ENCODE results near the gene ATP8B3. TPM values are rescaled to one million over a fixed set of nuclear protein-coding genes. Genes with fewer than 3 reads are reported as not detected.

ATP8B3 gene
- total and polyA plus RNA-seq, 10 of the 15 experiments (the other 5 are each of a cell fraction or from before 2014, with no cell fraction given) = 0.13 to 1.7 (median 0.52) TPM

DNA sequence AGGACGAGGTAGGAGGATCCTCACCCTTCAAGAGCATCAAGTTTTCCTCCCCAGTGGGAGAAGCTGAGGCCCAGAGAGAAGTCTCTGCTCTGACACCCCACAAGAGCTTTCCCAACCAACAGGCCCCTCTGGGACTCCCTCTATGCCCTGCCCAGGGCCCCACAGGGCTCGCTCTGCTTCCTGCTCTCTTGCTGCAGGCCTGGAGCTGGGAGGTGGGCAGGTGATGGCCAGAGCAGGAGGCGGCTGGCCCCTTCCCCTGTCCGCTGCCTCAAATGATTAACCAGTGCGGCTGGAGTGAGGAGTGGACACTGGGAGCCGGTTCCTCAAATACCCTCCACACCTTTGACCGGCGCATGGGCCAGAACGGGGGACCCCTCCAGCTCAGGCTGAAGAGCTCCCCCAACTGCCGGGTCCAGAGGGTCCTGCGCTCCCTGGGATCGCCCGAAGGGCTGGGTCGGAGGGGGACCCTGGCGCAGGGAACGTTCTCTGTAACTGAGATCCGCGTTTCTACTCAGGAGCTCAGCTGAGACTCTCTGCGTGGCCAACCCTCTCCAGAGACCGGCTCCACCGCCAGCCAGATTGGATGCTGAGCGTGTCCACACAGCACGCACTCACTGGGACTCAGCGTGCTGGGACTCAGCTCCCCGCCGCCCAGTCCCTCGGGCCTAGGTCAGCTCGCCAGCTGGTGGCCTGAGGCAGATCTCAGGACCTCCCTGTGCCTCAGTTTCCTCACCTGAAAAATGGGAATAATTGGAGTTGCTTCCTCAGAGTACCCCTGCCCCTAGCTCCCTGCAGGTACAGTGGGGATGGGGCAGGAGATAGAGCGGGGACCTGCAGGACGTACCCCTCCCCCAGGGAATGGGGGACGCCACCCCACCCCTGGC, 65.4 kb downstream of the ATP8B3 start (continued):
- no peak for TF ChIP-seq BCL11A (IDR thresholded peaks at IDR 0.05; ENCODE audit: low read depth, low read length)
- TF ChIP-seq CREB1 (IDR thresholded peaks at IDR 0.05; ENCODE audit: low read depth) = no peak
- no peak for TF ChIP-seq RAD21 (IDR thresholded peaks at IDR 0.05; ENCODE audit: insufficient read depth, low read depth, low read length)

- Histone ChIP-seq H3K4me2 (ENCODE audit: control insufficient read depth, insufficient read depth) (no peak overlapping the region), H3K9me3 (replicated peaks; ENCODE audit: control insufficient read depth, insufficient read depth, low read length) (no peaks in the 10 kb centered on the region), H4K20me1 (ENCODE audit: control insufficient read depth, insufficient read depth) (no peaks in the 10 kb centered on the region), H3K36me3 (ENCODE audit: control insufficient read depth in 2 of 2, insufficient read depth in 2 of 2, low read length in 1 of 2) (no peaks in the 10 kb centered on the region), H3K27me3 (replicated peaks in 1 of 2; ENCODE audit: control insufficient read depth in 2 of 2, insufficient read depth in 2 of 2, low read length in 1 of 2) (peaks cover 9 to 21% of the 10 kb centered on the region in 2 experiments), H3K4me3 (no peak overlapping the region), H2AFZ (ENCODE audit: control insufficient read depth, low read depth, low read length) (no peak overlapping the region), H3K27ac (ENCODE audit: control insufficient read depth, insufficient read depth) (no peak overlapping the region), H3K4me1 (ENCODE audit: control insufficient read depth, insufficient read depth, low read length) (peaks cover 12% of the 10 kb centered on the region), H3K9ac (ENCODE audit: control insufficient read depth, insufficient read depth, low read length) (no peak overlapping the region), H3K79me2 (ENCODE audit: control insufficient read depth, insufficient read depth, low read length) (no peaks in the 10 kb centered on the region)
- in situ Hi-C loops (cut with MboI) (no loop called here), intact Hi-C loops (cut with micrococcal nuclease; ENCODE audit: unreplicated experiment) (no loop called here)
- BruUV-seq (replicated peaks) = no TSS peak
- RAD21 ChIA-PET (ENCODE audit: unreplicated experiment) = no interaction called here
- POLR2A ChIA-PET = no interaction called here
- WGBS (ENCODE audit: insufficient coverage, insufficient replicate concordance, low lambda C conversion rate, missing lambda C conversion rate) = 21% methylated on average over 12 of the region's 14 CpGs
- FAIRE-seq (no peak), ATAC-seq (no peak), DNase-seq (ENCODE audit: low read depth, low spot score) (no peak)
- CTCF ChIA-PET = no interaction called here
- SMC1A ChIA-PET (ENCODE audit: uncharacterized antibody, unreplicated experiment) = no interaction called here
- TF ChIP-seq, protein P1, sequence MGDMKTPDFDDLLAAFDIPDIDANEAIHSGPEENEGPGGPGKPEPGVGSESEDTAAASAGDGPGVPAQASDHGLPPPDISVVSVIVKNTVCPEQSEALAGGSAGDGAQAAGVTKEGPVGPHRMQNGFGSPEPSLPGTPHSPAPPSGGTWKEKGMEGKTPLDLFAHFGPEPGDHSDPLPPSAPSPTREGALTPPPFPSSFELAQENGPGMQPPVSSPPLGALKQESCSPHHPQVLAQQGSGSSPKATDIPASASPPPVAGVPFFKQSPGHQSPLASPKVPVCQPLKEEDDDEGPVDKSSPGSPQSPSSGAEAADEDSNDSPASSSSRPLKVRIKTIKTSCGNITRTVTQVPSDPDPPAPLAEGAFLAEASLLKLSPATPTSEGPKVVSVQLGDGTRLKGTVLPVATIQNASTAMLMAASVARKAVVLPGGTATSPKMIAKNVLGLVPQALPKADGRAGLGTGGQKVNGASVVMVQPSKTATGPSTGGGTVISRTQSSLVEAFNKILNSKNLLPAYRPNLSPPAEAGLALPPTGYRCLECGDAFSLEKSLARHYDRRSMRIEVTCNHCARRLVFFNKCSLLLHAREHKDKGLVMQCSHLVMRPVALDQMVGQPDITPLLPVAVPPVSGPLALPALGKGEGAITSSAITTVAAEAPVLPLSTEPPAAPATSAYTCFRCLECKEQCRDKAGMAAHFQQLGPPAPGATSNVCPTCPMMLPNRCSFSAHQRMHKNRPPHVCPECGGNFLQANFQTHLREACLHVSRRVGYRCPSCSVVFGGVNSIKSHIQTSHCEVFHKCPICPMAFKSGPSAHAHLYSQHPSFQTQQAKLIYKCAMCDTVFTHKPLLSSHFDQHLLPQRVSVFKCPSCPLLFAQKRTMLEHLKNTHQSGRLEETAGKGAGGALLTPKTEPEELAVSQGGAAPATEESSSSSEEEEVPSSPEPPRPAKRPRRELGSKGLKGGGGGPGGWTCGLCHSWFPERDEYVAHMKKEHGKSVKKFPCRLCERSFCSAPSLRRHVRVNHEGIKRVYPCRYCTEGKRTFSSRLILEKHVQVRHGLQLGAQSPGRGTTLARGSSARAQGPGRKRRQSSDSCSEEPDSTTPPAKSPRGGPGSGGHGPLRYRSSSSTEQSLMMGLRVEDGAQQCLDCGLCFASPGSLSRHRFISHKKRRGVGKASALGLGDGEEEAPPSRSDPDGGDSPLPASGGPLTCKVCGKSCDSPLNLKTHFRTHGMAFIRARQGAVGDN (IDR thresholded peaks at IDR 0.05) = no peak
- TF ChIP-seq EGR1 (IDR thresholded peaks at IDR 0.05; ENCODE audit: borderline replicate concordance in 1 of 2, low read depth in 2 of 2, low read length in 2 of 2) = no peak
- no peak for TF ChIP-seq CUX1 (IDR thresholded peaks at IDR 0.05; ENCODE audit: insufficient replicate concordance, low read depth, low read length)
- TF ChIP-seq BACH1 (IDR thresholded peaks at IDR 0.05; ENCODE audit: borderline replicate concordance) = no peak
- TF ChIP-seq MYB (IDR thresholded peaks at IDR 0.05; ENCODE audit: borderline replicate concordance, low read depth, low read length) = no peak
- TF ChIP-seq, protein P2, sequence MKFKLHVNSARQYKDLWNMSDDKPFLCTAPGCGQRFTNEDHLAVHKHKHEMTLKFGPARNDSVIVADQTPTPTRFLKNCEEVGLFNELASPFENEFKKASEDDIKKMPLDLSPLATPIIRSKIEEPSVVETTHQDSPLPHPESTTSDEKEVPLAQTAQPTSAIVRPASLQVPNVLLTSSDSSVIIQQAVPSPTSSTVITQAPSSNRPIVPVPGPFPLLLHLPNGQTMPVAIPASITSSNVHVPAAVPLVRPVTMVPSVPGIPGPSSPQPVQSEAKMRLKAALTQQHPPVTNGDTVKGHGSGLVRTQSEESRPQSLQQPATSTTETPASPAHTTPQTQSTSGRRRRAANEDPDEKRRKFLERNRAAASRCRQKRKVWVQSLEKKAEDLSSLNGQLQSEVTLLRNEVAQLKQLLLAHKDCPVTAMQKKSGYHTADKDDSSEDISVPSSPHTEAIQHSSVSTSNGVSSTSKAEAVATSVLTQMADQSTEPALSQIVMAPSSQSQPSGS (IDR thresholded peaks at IDR 0.05; ENCODE audit: low read length) = no peak
These were observed 66.5 kb downstream of the ATP8B3 start for GRCh38 chr19:1745589-1746031.

Data from GM12878 (cell line).